ENCODE data around the gene KIAA0319L.
"Not testable (repeated sequence)": the region's sequence is repeated elsewhere in the genome, so short reads cannot be mapped to it uniquely, and the experiment has no call there.

GRCh38 chr1:35463749-35464148, 93.5 kb downstream of the KIAA0319L start:
- not testable (repeated sequence) for TF ChIP-seq CTCF (conservative IDR thresholded peaks at IDR 0.05; ENCODE audit: low read depth, low read length); EZH2phosphoT487 (IDR thresholded peaks at IDR 0.05; ENCODE audit: borderline replicate concordance, low read length); EZH2 (IDR thresholded peaks at IDR 0.05; ENCODE audit: low read length, unreplicated experiment)

All from PC-3 (cell line).